ENCODE data around the gene CCDC40.

- TF ChIP-seq CTCF (IDR thresholded peaks at IDR 0.05), result no peak
- no peak for TF ChIP-seq POLR2A (IDR thresholded peaks at IDR 0.05)
Observed at GRCh38 chr17:80097844-80098691, 61.6 kb downstream of the CCDC40 start.

All from heart left ventricle (tissue), 13 donors.